Neural cell (in vitro differentiated cells): ENCODE results near the gene RPL22. TPM values are rescaled to one million over a fixed set of nuclear protein-coding genes. Genes with fewer than 3 reads are reported as not detected.

Experiments
- H2AFZ ChIP-seq: fragments of 200-600, 300-800 bp; sonication (generic), shearing (Covaris generic); 2 replicates; pipeline ENCODE4 v1.6.0; 2014; ENCODE audit warnings: low read depth, mild to moderate bottlenecking, antibody characterized with exemption, low read length, moderate library complexity
- H3F3A ChIP-seq: fragments of 200-600 bp; shearing (Covaris generic); 2 replicates; pipeline ENCODE4 v1.6.1; 2016; ENCODE audit warnings: mild to moderate bottlenecking, moderate library complexity, mixed read lengths, antibody characterized with exemption, low read length; ENCODE audit not compliant: insufficient read depth, poor library complexity, severe bottlenecking
- H3K27ac ChIP-seq: fragments of 200-600, 300-800 bp; sonication (generic), shearing (Covaris generic); 2 replicates; pipeline ENCODE4 v1.5.1; 2014; ENCODE audit warnings: mild to moderate bottlenecking, low read length, moderate library complexity
- H3K27me3 ChIP-seq: fragments of 300-800, 200-600 bp; sonication (generic), shearing (Covaris generic); 2 replicates; pipeline ENCODE4 v1.6.0; 2014; ENCODE audit warnings: mild to moderate bottlenecking, low read depth, low read length, moderate library complexity; ENCODE audit not compliant: insufficient read depth
- H3K36me3 ChIP-seq: fragments of 300-800, 200-600 bp; sonication (generic), shearing (Covaris generic); 2 replicates; pipeline ENCODE4 v1.5.1; 2014; ENCODE audit warnings: mild to moderate bottlenecking, antibody characterized with exemption, low read length, moderate library complexity; ENCODE audit not compliant: insufficient read depth
- H3K4me2 ChIP-seq: fragments of 300-800, 200-600 bp; sonication (generic), shearing (Covaris generic); 2 replicates; pipeline ENCODE4 v1.6.0; 2014; ENCODE audit warnings: mild to moderate bottlenecking, low read length
- H3K4me3 ChIP-seq: fragments of 300-800, 200-600 bp; sonication (generic), shearing (Covaris generic); 2 replicates; pipeline ENCODE4 v1.5.1; 2014; ENCODE audit warnings: mild to moderate bottlenecking, low read length, moderate library complexity
- H3K79me2 ChIP-seq: fragments of 200-600 bp; shearing (Covaris generic); replicated peaks from 2 replicates; pipeline ENCODE4 v1.6.0; 2014; ENCODE audit warnings: mild to moderate bottlenecking, low read length, moderate library complexity; ENCODE audit not compliant: insufficient read depth
- H3K9ac ChIP-seq: fragments of 300-800, 200-600 bp; sonication (generic), shearing (Covaris generic); 2 replicates; pipeline ENCODE4 v1.6.1; 2016; ENCODE audit warnings: mild to moderate bottlenecking, low read length, mixed read lengths
- H3K9me2 ChIP-seq: fragments of 200-600 bp; shearing (Covaris generic); 2 replicates; pipeline ENCODE4 v1.6.1; 2016; ENCODE audit warnings: mild to moderate bottlenecking, low read length, mixed read lengths; ENCODE audit not compliant: insufficient read depth
- H3K9me3 ChIP-seq: fragments of 200-600, 300-800 bp; sonication (generic), shearing (Covaris generic); 2 replicates; pipeline ENCODE4 v1.6.1; 2016; ENCODE audit warnings: mild to moderate bottlenecking, mixed run types, low read length, moderate library complexity, mixed read lengths
- H4K20me1 ChIP-seq: fragments of 200-600 bp; shearing (Covaris generic); 2 replicates; pipeline ENCODE4 v1.6.1; 2016; ENCODE audit warnings: mild to moderate bottlenecking, mixed run types; ENCODE audit not compliant: insufficient read depth
- CTCF ChIP-seq: fragments of 450-650 bp; IDR thresholded peaks from 2 replicates; pipeline ENCODE4 v1.5.1; 2014; ENCODE audit warnings: antibody characterized with exemption, mild to moderate bottlenecking, moderate library complexity; ENCODE audit not compliant: poor library complexity, severe bottlenecking
- EP300 ChIP-seq: fragments of 450-650 bp; conservative IDR thresholded peaks from 2 replicates; pipeline ENCODE4 v1.6.1; 2014; ENCODE audit warnings: antibody characterized with exemption, mild to moderate bottlenecking, moderate library complexity; ENCODE audit not compliant: poor library complexity, severe bottlenecking
- EZH2 ChIP-seq: fragments of 200-600, 300-800 bp; shearing (Covaris generic), sonication (generic); IDR thresholded peaks from 2 replicates; pipeline ENCODE4 v1.6.1; 2014; ENCODE audit warnings: antibody characterized with exemption, low read length, borderline replicate concordance, mild to moderate bottlenecking; ENCODE audit not compliant: insufficient read depth, poor library complexity, severe bottlenecking
- MXI1 ChIP-seq: fragments of 450-650 bp; conservative IDR thresholded peaks from 2 replicates; pipeline ENCODE4 v1.6.1; 2014; ENCODE audit warnings: antibody characterized with exemption, mild to moderate bottlenecking; ENCODE audit not compliant: poor library complexity, severe bottlenecking
- POLR2AphosphoS5 ChIP-seq: IDR thresholded peaks from 2 replicates; pipeline ENCODE4 v1.6.1; 2012
- RAD21 ChIP-seq: fragments of 450-650 bp; conservative IDR thresholded peaks from 2 replicates; pipeline ENCODE4 v1.6.1; 2014; ENCODE audit warnings: antibody characterized with exemption, mild to moderate bottlenecking, moderate library complexity
- REST ChIP-seq: IDR thresholded peaks from 2 replicates; pipeline ENCODE4 v1.6.1; 2012; ENCODE audit warnings: borderline replicate concordance
- SMC3 ChIP-seq: fragments of 450-650 bp; conservative IDR thresholded peaks from 2 replicates; pipeline ENCODE4 v1.6.1; 2014; ENCODE audit warnings: antibody characterized with exemption, mild to moderate bottlenecking, moderate library complexity; ENCODE audit not compliant: poor library complexity
- TAF1 ChIP-seq: IDR thresholded peaks from 2 replicates; pipeline ENCODE4 v1.6.1; 2012; ENCODE audit warnings: low read depth
- polyA plus RNA-seq: library from polyadenylated mRNA; depleted of rRNA; stranded (reverse); fragments of >200 nt; gene quantifications from 2 replicates; pipeline ENCODE4 v1.2.3, GENCODE V29; 2014

RPL22 gene
- polyA plus RNA-seq, 1 donor from 2014 or later, result 294 TPM

GRCh38 chr1:6152882-6153281, 46.5 kb downstream of the RPL22 start:
- H3K79me2 ChIP-seq, result no peaks in the 10 kb centered on the region
- no peak overlapping the region for H3K4me3 ChIP-seq
- no peak overlapping the region for H2AFZ ChIP-seq
- no peak overlapping the region for H3K9ac ChIP-seq
- no peaks in the 10 kb centered on the region for H3F3A ChIP-seq
- H3K27ac ChIP-seq, result no peak overlapping the region
- TF ChIP-seq SMC3 (no peak), MXI1 (no peak), CTCF (no peak), REST (no peak), RAD21 (no peak), POLR2AphosphoS5 (no peak), EZH2 (no peak), TAF1 (no peak), EP300 (no peak)
- no peaks in the 10 kb centered on the region for H3K36me3 ChIP-seq
- H3K4me2 ChIP-seq, result no peak overlapping the region
- H3K27me3 ChIP-seq, result peaks cover 15% of the 10 kb centered on the region
- H3K9me2 ChIP-seq, result no peaks in the 10 kb centered on the region
- no peaks in the 10 kb centered on the region for H4K20me1 ChIP-seq
- no peaks in the 10 kb centered on the region for H3K9me3 ChIP-seq

DNA sequence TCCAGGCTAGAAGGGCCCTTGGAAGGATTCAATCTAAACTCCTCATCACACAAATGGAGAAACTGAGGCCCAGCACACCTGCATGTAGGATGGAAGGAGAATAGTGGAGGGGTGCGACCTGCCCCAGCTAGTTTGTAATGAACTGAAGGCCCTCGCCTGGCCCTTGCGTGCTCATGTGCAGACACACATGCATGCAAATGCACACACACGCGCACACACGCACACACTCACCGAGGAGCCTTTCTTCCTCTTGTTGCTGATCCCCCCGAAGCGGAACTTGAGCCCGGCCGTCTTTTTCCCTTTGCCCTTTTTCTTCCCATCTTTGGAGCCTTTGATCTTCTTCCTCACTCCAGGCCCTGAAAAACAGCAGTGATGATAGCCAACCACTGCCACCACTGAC, 47.2 kb downstream of the RPL22 start:
- H3K27ac ChIP-seq, result no peak overlapping the region
- no peak overlapping the region for H3K4me3 ChIP-seq
- H3K27me3 ChIP-seq, result peaks cover 16% of the 10 kb centered on the region
- H2AFZ ChIP-seq, result no peak overlapping the region
- H3F3A ChIP-seq, result no peaks in the 10 kb centered on the region
- TF ChIP-seq RAD21 (no peak), POLR2AphosphoS5 (no peak), MXI1 (no peak), EZH2 (no peak), CTCF (no peak), EP300 (no peak), REST (no peak)
- H3K9me3 ChIP-seq, result no peaks in the 10 kb centered on the region
- H3K36me3 ChIP-seq, result no peaks in the 10 kb centered on the region
- no peaks in the 10 kb centered on the region for H4K20me1 ChIP-seq
- H3K9ac ChIP-seq, result no peak overlapping the region
- no peak overlapping the region for H3K4me2 ChIP-seq
- H3K79me2 ChIP-seq, result no peaks in the 10 kb centered on the region
- H3K9me2 ChIP-seq, result no peaks in the 10 kb centered on the region
